ENCODE results near the gene FBXW2. TPM values are rescaled to one million over a fixed set of nuclear protein-coding genes. Genes with fewer than 3 reads are reported as not detected.

The FBXW2 gene
- total and polyA plus RNA-seq, 2 donors (not counting 1 experiment from before 2014, with no cell fraction given) = 14.9 to 70.6 TPM

- H3K36me3 ChIP-seq (replicated peaks in 1 of 2; ENCODE audit: control extremely low read depth in 1 of 2, control insufficient read depth in 1 of 2, extremely low read depth in 1 of 2, insufficient read depth in 2 of 2, low read length in 1 of 2) = no peaks in the 10 kb centered on the region
- H4K20me1 ChIP-seq (ENCODE audit: control insufficient read depth, insufficient read depth, low read length, poor library complexity, severe bottlenecking) = no peaks in the 10 kb centered on the region
- no peaks in the 10 kb centered on the region for H3K79me2 ChIP-seq (ENCODE audit: control insufficient read depth, insufficient read depth, low read length)
- intact Hi-C loops (cut with micrococcal nuclease) = no loop called here
- POLR2A ChIA-PET = interaction anchor here (0.6 kb wide), 1 partner anchor 131 kb away, joined by 3 read pairs; no protein-coding TSS in a partner anchor
- no peaks in the 10 kb centered on the region for H3K9me3 ChIP-seq (ENCODE audit: control extremely low read depth in 1 of 3, control insufficient read depth in 2 of 3, insufficient read depth in 1 of 3, low read length in 2 of 3)
- no peak overlapping the region for H3K27ac Mint-ChIP-seq
- no peak overlapping the region for H3K4me3 ChIP-seq (ENCODE audit: control extremely low read depth in 1 of 5, extremely low read depth in 1 of 5, insufficient read depth in 1 of 5, low read depth in 2 of 5, low read length in 4 of 5)
- H3K4me2 ChIP-seq (replicated peaks; ENCODE audit: low read depth, low read length, poor library complexity, severe bottlenecking) = no peak overlapping the region
- H3K27me3 Mint-ChIP-seq = no peaks in the 10 kb centered on the region
- DNase-seq (no peak), ATAC-seq (ENCODE audit: low read depth) (no peak)
- no peak overlapping the region for H3K27ac ChIP-seq (ENCODE audit: low read length in 2 of 2)
- no peaks in the 10 kb centered on the region for H3K9me3 Mint-ChIP-seq (ENCODE audit: insufficient read depth)
- H3K4me1 Mint-ChIP-seq = peaks cover 7% of the 10 kb centered on the region
- TF ChIP-seq CTCF (IDR thresholded peaks at IDR 0.05) (no peak), EZH2 (IDR thresholded peaks at IDR 0.05; ENCODE audit: borderline replicate concordance, insufficient read depth, low read depth, low read length, poor library complexity, severe bottlenecking) (no peak)
- CTCF ChIA-PET = interaction anchor here (0.5 kb wide), 1 partner anchor 10 kb away, joined by 3 read pairs; no protein-coding TSS in a partner anchor
- no peak overlapping the region for H3K9ac ChIP-seq (ENCODE audit: low read length)
- H3K4me3 Mint-ChIP-seq = no peak overlapping the region
- no peak overlapping the region for H2AFZ ChIP-seq (ENCODE audit: insufficient read depth, low read depth, low read length, poor library complexity, severe bottlenecking)
- H3K27me3 ChIP-seq (replicated peaks in 1 of 4; ENCODE audit: control extremely low read depth in 1 of 4, control insufficient read depth in 3 of 4, insufficient read depth in 4 of 4, low read length in 3 of 4) = no peaks in the 10 kb centered on the region
- peaks cover 7 to 10% of the 10 kb centered on the region in 2 donors for H3K4me1 ChIP-seq (ENCODE audit: control insufficient read depth in 2 of 2, insufficient read depth in 2 of 2, low read length in 2 of 2)
Measured at GRCh38 chr9:120740132-120740531, 53.1 kb downstream of the FBXW2 start.

- CTCF ChIA-PET = no interaction called here
- ATAC-seq (ENCODE audit: low read depth) = no peak
Measured at GRCh38 chr9:120737416-120738165, 55.6 kb downstream of the FBXW2 start.

More at GRCh38 chr9:120737416-120738165, 55.6 kb downstream of the FBXW2 start:
- Histone ChIP-seq H3K4me1 (ENCODE audit: control insufficient read depth in 2 of 2, insufficient read depth in 2 of 2, low read length in 2 of 2) (peaks cover 10 to 16% of the 10 kb centered on the region in 2 donors), H3K79me2 (ENCODE audit: control insufficient read depth, insufficient read depth, low read length) (no peaks in the 10 kb centered on the region), H3K4me2 (replicated peaks; ENCODE audit: low read depth, low read length, poor library complexity, severe bottlenecking) (no peak overlapping the region), H3K27me3 (replicated peaks in 1 of 4; ENCODE audit: control extremely low read depth in 1 of 4, control insufficient read depth in 3 of 4, insufficient read depth in 4 of 4, low read length in 3 of 4) (no peaks in the 10 kb centered on the region), H3K9me3 (ENCODE audit: control extremely low read depth in 1 of 3, control insufficient read depth in 2 of 3, insufficient read depth in 1 of 3, low read length in 2 of 3) (no peaks in the 10 kb centered on the region), H2AFZ (ENCODE audit: insufficient read depth, low read depth, low read length, poor library complexity, severe bottlenecking) (no peak overlapping the region), H3K9ac (ENCODE audit: low read length) (no peak overlapping the region), H3K36me3 (replicated peaks in 1 of 2; ENCODE audit: control extremely low read depth in 1 of 2, control insufficient read depth in 1 of 2, extremely low read depth in 1 of 2, insufficient read depth in 2 of 2, low read length in 1 of 2) (no peaks in the 10 kb centered on the region), H3K27ac (ENCODE audit: low read length in 2 of 2) (no peak overlapping the region), H3K4me3 (ENCODE audit: control extremely low read depth in 1 of 5, extremely low read depth in 1 of 5, insufficient read depth in 1 of 5, low read depth in 2 of 5, low read length in 4 of 5) (no peak overlapping the region), H4K20me1 (ENCODE audit: control insufficient read depth, insufficient read depth, low read length, poor library complexity, severe bottlenecking) (no peaks in the 10 kb centered on the region)
- POLR2A ChIA-PET = no interaction called here
- H3K9me3 Mint-ChIP-seq (ENCODE audit: insufficient read depth) = no peaks in the 10 kb centered on the region
- 100% methylated on average over 5 of the region's 5 CpGs for WGBS (ENCODE audit: insufficient coverage)
- H3K4me1 Mint-ChIP-seq = peaks cover 14% of the 10 kb centered on the region
- TF ChIP-seq EZH2 (IDR thresholded peaks at IDR 0.05; ENCODE audit: borderline replicate concordance, insufficient read depth, low read depth, low read length, poor library complexity, severe bottlenecking) (no peak), CTCF (IDR thresholded peaks at IDR 0.05) (no peak)
- no peak for DNase-seq
- no peak overlapping the region for H3K27ac Mint-ChIP-seq
- no peak overlapping the region for H3K4me3 Mint-ChIP-seq
- no peaks in the 10 kb centered on the region for H3K27me3 Mint-ChIP-seq
- intact Hi-C loops (cut with micrococcal nuclease) = no loop called here
